Endothelial cell of umbilical vein (primary cell): ENCODE measurements around the gene GRXCR1. TPM values are rescaled to one million over a fixed set of nuclear protein-coding genes. Genes with fewer than 3 reads are reported as not detected.

ENCODE experiments used
- BruUV-seq: library from RNA; stranded (reverse); fragments of 400-500 nt; replicated peaks from 2 replicates; lab custom pipeline; 2021; lab: Mats Ljungman, UMichigan
- CTCF ChIA-PET: fragments of 300-600, 350-600 bp; sonication (Branson Sonifier 250); formaldehyde crosslinking; loops from one replicate; lab custom pipeline; 2021; ENCODE audit warnings: antibody characterized with exemption, inconsistent platforms; lab: Charles Lee
- POLR2A ChIA-PET: fragments of 300-600, 350-600 bp; sonication (Branson Sonifier 250); formaldehyde crosslinking; loops from one replicate; lab custom pipeline; 2021; ENCODE audit warnings: antibody characterized with exemption, inconsistent platforms; lab: Charles Lee
- DNase-seq: peaks from one replicate; pipeline ENCODE4 v3.0.0-alpha.2; 2011; ENCODE audit warnings: low read depth, low spot score
- FAIRE-seq: peaks from 2 replicates; lab custom pipeline; 2011; peaks lifted over from hg19 to GRCh38; lab: Jason Lieb, UNC
- H2AFZ ChIP-seq: 2 replicates; pipeline ENCODE4 v1.6.0; 2012; ENCODE audit warnings: low read depth, low read length, control low read depth, inconsistent platforms
- H3K27ac ChIP-seq: 2 replicates; pipeline ENCODE4 v1.5.1; 2011; ENCODE audit warnings: low read depth, mild to moderate bottlenecking, control low read depth, low read length, moderate library complexity; ENCODE audit not compliant: insufficient read depth
- H3K27me3 ChIP-seq, 2 experiments: 2 replicates each; pipeline versions ENCODE4 v1.6.0 to v1.6.1; 2011; ENCODE audit warnings: low read length in 2 of 2, mixed read lengths in 1 of 2; ENCODE audit not compliant: control insufficient read depth in 2 of 2, insufficient read depth in 2 of 2
- H3K36me3 ChIP-seq, 2 experiments: 2 replicates in 1 of 2; 3 replicates in 1 of 2; pipeline ENCODE4 v1.5.1; 2011; ENCODE audit warnings: low read length in 2 of 2, mild to moderate bottlenecking in 1 of 2, moderate library complexity in 1 of 2; ENCODE audit not compliant: control insufficient read depth in 2 of 2, insufficient read depth in 2 of 2; ENCODE audit errors: extremely low read depth in 1 of 2
- H3K4me1 ChIP-seq: 3 replicates; pipeline ENCODE4 v1.5.1; 2011; ENCODE audit warnings: mild to moderate bottlenecking, low read length; ENCODE audit not compliant: control insufficient read depth, insufficient read depth; ENCODE audit errors: extremely low read depth
- H3K4me2 ChIP-seq: 2 replicates; pipeline ENCODE4 v1.6.1; 2011; ENCODE audit warnings: low read length, control low read depth, mixed read lengths; ENCODE audit not compliant: insufficient read depth
- H3K4me3 ChIP-seq, 3 experiments: fragments of 200-600 bp in 1 of 3; sonication (generic), shearing (Covaris generic) in 1 of 3; replicated peaks in 1 of 3; 2 replicates each; pipeline ENCODE4 v1.5.1; 2011 to 2016; ENCODE audit warnings: control low read depth in 3 of 3, low read length in 3 of 3, mild to moderate bottlenecking in 2 of 3, inconsistent platforms in 1 of 3, low read depth in 1 of 3, moderate library complexity in 1 of 3; ENCODE audit not compliant: insufficient read depth in 1 of 3
- H3K79me2 ChIP-seq: 2 replicates; pipeline ENCODE4 v1.6.0; 2012; ENCODE audit warnings: low read length, inconsistent platforms; ENCODE audit not compliant: control insufficient read depth, insufficient read depth
- H3K9ac ChIP-seq: replicated peaks from 2 replicates; pipeline ENCODE3; 2011; ENCODE audit warnings: low read length, control low read depth; ENCODE audit not compliant: insufficient read depth; ENCODE audit errors: extremely low read depth
- H3K9me1 ChIP-seq: replicated peaks from 3 replicates; pipeline ENCODE4 v1.6.0; 2011; ENCODE audit warnings: mild to moderate bottlenecking, low read length; ENCODE audit not compliant: control insufficient read depth, insufficient read depth; ENCODE audit errors: extremely low read depth
- H3K9me3 ChIP-seq: replicated peaks from 2 replicates; pipeline ENCODE4 v1.5.1; 2012; ENCODE audit warnings: low read length, inconsistent platforms; ENCODE audit not compliant: control insufficient read depth, insufficient read depth
- H4K20me1 ChIP-seq: replicated peaks from 2 replicates; pipeline ENCODE3; 2011; ENCODE audit warnings: mild to moderate bottlenecking, low read length; ENCODE audit not compliant: control insufficient read depth, insufficient read depth; ENCODE audit errors: extremely low read depth
- EZH2 ChIP-seq: IDR thresholded peaks from 2 replicates; pipeline ENCODE4 v1.6.1; 2012; ENCODE audit warnings: borderline replicate concordance, low read depth, mild to moderate bottlenecking, moderate library complexity, low read length, inconsistent platforms; ENCODE audit not compliant: severe bottlenecking
- GATA2 ChIP-seq: IDR thresholded peaks from 2 replicates; pipeline ENCODE4 v1.7.0; 2011; ENCODE audit warnings: low read depth, mild to moderate bottlenecking, moderate library complexity, mixed read lengths, low read length; ENCODE audit not compliant: insufficient read length, insufficient read depth
- JUN ChIP-seq: IDR thresholded peaks from 2 replicates; pipeline ENCODE4 v1.6.1; 2011; ENCODE audit warnings: borderline replicate concordance, low read depth; ENCODE audit not compliant: insufficient read length, insufficient read depth
- MYC ChIP-seq: IDR thresholded peaks from one replicate; pipeline ENCODE4 v1.6.1; 2011; ENCODE audit warnings: mild to moderate bottlenecking, low read depth, low read length
- POLR2AphosphoS5 ChIP-seq: IDR thresholded peaks from 2 replicates; pipeline ENCODE4 v1.6.1; 2012; ENCODE audit warnings: low read depth, mild to moderate bottlenecking, control low read depth, low read length, moderate library complexity; ENCODE audit not compliant: insufficient read depth
- dilution Hi-C: fragments of 300-500 bp; cut with MboI; formaldehyde crosslinking; loops from one replicate; pipeline ENCODE4 v1.15.0; 2019; ENCODE audit warnings: low sequenced_read_pairs; ENCODE audit not compliant: extremely low pct_ligation_motif_present
- intact Hi-C: fragments of 100-400 bp; cut with micrococcal nuclease; formaldehyde crosslinking; loops from one replicate; pipeline ENCODE4 v1.10.0; 2022
- polyA plus RNA-seq, 4 experiments: library from polyadenylated mRNA; depleted of rRNA in 3 of 4; stranded (reverse) in 3 of 4; unstranded in 1 of 4; fragments of >200 nt; gene quantifications; 2 replicates each; pipeline versions ENCODE4 v1.2.1 to v1.2.3, GENCODE V29; 2011 to 2012; ENCODE audit warnings: missing spikeins in 1 of 4
- total RNA-seq: library from RNA; stranded (reverse); gene quantifications from 2 replicates; pipeline ENCODE4 v1.2.3, GENCODE V29; 2021
- TF ChIP-seq, protein P1 (sequence below), 2 donors: IDR thresholded peaks; 1 replicate in 1 of 2; 2 replicates in 1 of 2; pipeline ENCODE4 v1.5.1; 2011; ENCODE audit warnings: low read length in 2 of 2, mild to moderate bottlenecking in 2 of 2, moderate library complexity in 2 of 2, control low read depth in 1 of 2, inconsistent platforms in 1 of 2, low read depth in 1 of 2; ENCODE audit not compliant: insufficient read depth in 1 of 2; ENCODE audit errors: extremely low read depth in 1 of 2
- TF ChIP-seq, protein P2 (sequence below): IDR thresholded peaks from 2 replicates; pipeline ENCODE4 v1.6.1; 2011; ENCODE audit not compliant: insufficient read depth, insufficient read length

The GRXCR1 gene
- total and polyA plus RNA-seq, 2 donors (not counting 3 experiments of a cell fraction or from before 2014, with no cell fraction given) = not detected

DNA sequence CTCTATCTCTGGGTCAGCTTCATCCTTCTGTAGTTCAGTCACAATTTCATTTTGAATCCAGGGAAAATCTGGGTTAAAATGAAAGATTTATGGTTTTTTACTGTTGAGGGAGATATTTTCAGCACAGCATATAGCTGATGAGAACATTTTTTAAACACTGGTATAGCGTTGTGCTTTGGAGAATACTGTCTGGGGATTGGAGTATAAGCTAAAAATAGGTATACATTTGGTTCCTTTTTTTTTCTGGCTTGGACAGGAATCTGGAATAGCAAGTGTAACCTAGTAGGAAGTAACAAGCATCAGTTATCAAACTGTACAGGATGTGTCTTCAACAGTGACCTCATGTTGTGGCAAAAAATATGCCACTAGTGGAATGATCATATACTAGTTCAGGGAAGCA is 149.1 kb downstream of the GRXCR1 start:
- H4K20me1 ChIP-seq = no peaks in the 10 kb centered on the region
- POLR2A ChIA-PET = no interaction called here
- H3K4me3 ChIP-seq = no peak overlapping the region
- H3K4me2 ChIP-seq = no peak overlapping the region
- DNase-seq (no peak), FAIRE-seq (no peak)
- H3K27me3 ChIP-seq = no peaks in the 10 kb centered on the region
- CTCF ChIA-PET = no interaction called here
- no peak overlapping the region for H3K27ac ChIP-seq
- no peaks in the 10 kb centered on the region for H3K4me1 ChIP-seq
- H3K79me2 ChIP-seq = no peaks in the 10 kb centered on the region
- H3K9me3 ChIP-seq = peaks cover 2% of the 10 kb centered on the region
- BruUV-seq = no TSS peak
- intact Hi-C loops (no loop called here), dilution Hi-C loops (no loop called here)
- no peaks in the 10 kb centered on the region for H3K9me1 ChIP-seq
- H2AFZ ChIP-seq = no peak overlapping the region
- TF ChIP-seq EZH2 (no peak), POLR2AphosphoS5 (no peak), MYC (no peak), GATA2 (no peak), JUN (no peak)
- TF ChIP-seq, protein P1, sequence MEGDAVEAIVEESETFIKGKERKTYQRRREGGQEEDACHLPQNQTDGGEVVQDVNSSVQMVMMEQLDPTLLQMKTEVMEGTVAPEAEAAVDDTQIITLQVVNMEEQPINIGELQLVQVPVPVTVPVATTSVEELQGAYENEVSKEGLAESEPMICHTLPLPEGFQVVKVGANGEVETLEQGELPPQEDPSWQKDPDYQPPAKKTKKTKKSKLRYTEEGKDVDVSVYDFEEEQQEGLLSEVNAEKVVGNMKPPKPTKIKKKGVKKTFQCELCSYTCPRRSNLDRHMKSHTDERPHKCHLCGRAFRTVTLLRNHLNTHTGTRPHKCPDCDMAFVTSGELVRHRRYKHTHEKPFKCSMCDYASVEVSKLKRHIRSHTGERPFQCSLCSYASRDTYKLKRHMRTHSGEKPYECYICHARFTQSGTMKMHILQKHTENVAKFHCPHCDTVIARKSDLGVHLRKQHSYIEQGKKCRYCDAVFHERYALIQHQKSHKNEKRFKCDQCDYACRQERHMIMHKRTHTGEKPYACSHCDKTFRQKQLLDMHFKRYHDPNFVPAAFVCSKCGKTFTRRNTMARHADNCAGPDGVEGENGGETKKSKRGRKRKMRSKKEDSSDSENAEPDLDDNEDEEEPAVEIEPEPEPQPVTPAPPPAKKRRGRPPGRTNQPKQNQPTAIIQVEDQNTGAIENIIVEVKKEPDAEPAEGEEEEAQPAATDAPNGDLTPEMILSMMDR (IDR thresholded peaks at IDR 0.05; ENCODE audit: extremely low read depth in 1 of 2, insufficient read depth in 1 of 2, low read depth in 1 of 2, low read length in 2 of 2) = no peak
- TF ChIP-seq, protein P2, sequence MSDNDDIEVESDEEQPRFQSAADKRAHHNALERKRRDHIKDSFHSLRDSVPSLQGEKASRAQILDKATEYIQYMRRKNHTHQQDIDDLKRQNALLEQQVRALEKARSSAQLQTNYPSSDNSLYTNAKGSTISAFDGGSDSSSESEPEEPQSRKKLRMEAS = no peak
- H3K36me3 ChIP-seq = no peaks in the 10 kb centered on the region
- H3K9ac ChIP-seq = no peak overlapping the region
